Dendritic cell treated with granulocyte-macrophage colony-stimulating factor and Interleukin-4, amounts not matched to agents 40 ng/mL and 50 ng/mL, for 4 days (primary cell): ENCODE data around the gene BMP6.
"Not testable (repeated sequence)": the region's sequence is repeated elsewhere in the genome, so short reads cannot be mapped to it uniquely, and the experiment has no call there.

Experiments used
- H3K27ac Mint-ChIP-seq: one replicate; pipeline ENCODE4 v1.8.0; 2022; ENCODE audit warnings: mild to moderate bottlenecking, mixed read lengths
- H3K27me3 Mint-ChIP-seq: one replicate; pipeline ENCODE4 v1.8.0; 2022; ENCODE audit warnings: mild to moderate bottlenecking, mixed read lengths
- H3K36me3 Mint-ChIP-seq: one replicate; pipeline ENCODE4 v1.8.0; 2022; ENCODE audit warnings: low read depth, mixed read lengths
- H3K4me1 Mint-ChIP-seq: one replicate; pipeline ENCODE4 v1.8.0; 2022; ENCODE audit warnings: low read depth, mixed read lengths
- H3K4me3 Mint-ChIP-seq: one replicate; pipeline ENCODE4 v1.8.0; 2022; ENCODE audit warnings: mild to moderate bottlenecking, moderate library complexity, mixed read lengths
- H3K9me3 Mint-ChIP-seq: one replicate; pipeline ENCODE4 v1.8.0; 2022; ENCODE audit warnings: mixed read lengths
- intact Hi-C: fragments of 100-400 bp; cut with micrococcal nuclease; formaldehyde crosslinking; loops from one replicate; pipeline ENCODE4 v1.15.0; 2022

BMP6 gene

DNA sequence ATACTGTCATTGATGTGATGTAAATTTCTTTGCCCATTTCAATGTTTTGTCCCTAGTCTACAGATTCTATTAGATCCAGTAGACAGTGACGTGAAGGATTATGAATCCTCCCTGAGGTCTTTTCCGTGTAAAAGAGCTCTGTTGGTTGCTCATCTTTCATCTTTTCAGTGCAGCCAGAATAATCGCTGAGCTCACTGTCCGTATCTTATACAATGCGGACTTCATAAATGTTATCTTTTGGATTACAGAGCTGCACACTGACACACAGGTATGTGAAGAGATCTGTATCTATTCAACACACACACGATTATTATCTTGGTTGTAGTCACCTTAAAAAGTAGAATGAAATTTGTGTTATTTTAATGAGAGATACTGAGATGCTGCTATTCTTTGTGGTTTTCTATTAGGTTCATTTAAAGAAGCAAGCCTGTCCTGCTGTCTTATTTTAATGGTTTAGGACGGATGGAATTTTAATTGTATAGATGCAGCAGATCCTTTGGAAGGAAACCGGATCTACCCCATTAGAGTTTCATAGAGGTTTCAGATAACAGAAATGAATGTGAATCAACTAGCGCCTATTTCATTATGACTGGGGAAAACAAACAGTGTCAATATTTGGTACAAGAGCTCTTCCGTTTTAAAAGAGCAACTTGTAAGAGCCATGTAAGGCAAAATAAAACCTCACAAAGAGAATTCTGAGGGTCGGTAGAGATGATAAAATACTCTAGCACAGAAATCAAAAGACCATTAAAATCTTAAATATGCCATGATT is 79.4 kb downstream of the BMP6 start:
- H3K27me3 Mint-ChIP-seq, result no peaks in the 10 kb centered on the region
- H3K27ac Mint-ChIP-seq, result no peak overlapping the region
- H3K9me3 Mint-ChIP-seq, result no peaks in the 10 kb centered on the region
- H3K4me1 Mint-ChIP-seq, result peaks cover 6% of the 10 kb centered on the region
- H3K36me3 Mint-ChIP-seq, result no peaks in the 10 kb centered on the region
- H3K4me3 Mint-ChIP-seq, result no peak overlapping the region
- intact Hi-C loops, result no loop called here

DNA sequence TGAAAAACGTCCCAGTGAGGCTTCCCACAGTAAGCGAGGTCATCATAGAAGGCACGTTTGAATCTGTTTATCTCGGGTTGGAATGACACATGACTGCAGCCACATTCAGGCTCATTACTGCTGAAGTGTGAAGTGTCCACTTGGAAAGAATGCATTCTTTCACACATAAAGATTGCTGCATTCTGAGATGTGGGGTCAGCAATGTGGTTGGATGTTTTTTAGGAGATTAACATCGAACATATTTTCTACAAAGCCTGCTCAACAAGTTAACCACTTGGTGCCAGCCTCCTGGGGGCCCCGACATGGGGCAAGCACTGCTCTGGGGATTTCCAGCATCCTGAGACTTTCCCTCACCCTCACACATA is 79.9 kb downstream of the BMP6 start:
- Mint-ChIP-seq H3K4me3 (no peak overlapping the region), H3K4me1 (peaks cover 6% of the 10 kb centered on the region)

DNA sequence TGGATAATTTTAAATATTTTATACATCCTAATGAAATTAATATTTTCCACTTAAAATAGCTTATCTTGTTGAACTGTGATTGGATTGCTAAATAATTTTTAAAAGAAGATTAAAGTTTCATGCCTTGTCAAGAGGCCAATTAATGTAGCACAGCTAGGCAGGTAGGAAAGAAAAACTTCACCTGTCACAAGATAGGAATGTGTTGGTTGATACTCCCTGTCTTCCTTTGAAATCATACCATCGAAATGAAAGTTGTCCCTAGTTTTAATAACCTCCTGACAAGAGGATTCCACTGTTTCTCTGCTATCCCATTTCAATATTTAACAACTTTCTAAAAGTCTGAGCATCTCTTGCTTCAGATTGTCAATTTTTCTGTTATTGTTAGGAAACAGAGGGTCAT is 80.8 kb downstream of the BMP6 start:
- Mint-ChIP-seq H3K9me3 (no peaks in the 10 kb centered on the region), H3K4me1 (peaks cover 6% of the 10 kb centered on the region), H3K27me3 (no peaks in the 10 kb centered on the region), H3K36me3 (no peaks in the 10 kb centered on the region), H3K4me3 (no peak overlapping the region), H3K27ac (no peak overlapping the region)
- intact Hi-C loops, result no loop called here

More for the DNA sequence above, 79.9 kb downstream of the BMP6 start:
- Mint-ChIP-seq H3K27me3 (no peaks in the 10 kb centered on the region), H3K27ac (no peak overlapping the region), H3K36me3 (no peaks in the 10 kb centered on the region), H3K9me3 (no peaks in the 10 kb centered on the region)
- intact Hi-C loops, result no loop called here

DNA sequence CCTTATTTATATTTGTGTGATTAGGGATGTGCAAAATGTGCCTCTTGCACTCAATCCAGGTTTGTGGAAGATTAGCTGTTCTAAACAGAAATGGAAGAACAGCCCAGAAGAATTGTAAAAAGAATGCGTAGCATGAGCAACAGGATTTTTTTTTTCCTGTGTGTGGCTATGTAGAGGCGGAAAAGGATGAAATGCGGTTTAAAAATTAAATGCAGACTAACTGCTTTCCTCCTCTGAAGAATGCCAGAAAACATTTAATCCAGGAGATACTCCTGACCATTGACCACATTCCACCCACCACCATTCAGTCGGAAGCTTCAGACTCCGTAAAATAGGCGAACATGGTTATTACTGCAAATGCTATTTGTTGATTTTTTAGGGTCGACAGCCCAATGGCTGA is 83.4 kb downstream of the BMP6 start:
- H3K36me3 Mint-ChIP-seq, result no peaks in the 10 kb centered on the region
- intact Hi-C loops, result no loop called here
- H3K9me3 Mint-ChIP-seq, result no peaks in the 10 kb centered on the region
- no peak overlapping the region for H3K27ac Mint-ChIP-seq
- H3K27me3 Mint-ChIP-seq, result no peaks in the 10 kb centered on the region
- H3K4me3 Mint-ChIP-seq, result no peak overlapping the region
- peaks cover 6% of the 10 kb centered on the region for H3K4me1 Mint-ChIP-seq

DNA sequence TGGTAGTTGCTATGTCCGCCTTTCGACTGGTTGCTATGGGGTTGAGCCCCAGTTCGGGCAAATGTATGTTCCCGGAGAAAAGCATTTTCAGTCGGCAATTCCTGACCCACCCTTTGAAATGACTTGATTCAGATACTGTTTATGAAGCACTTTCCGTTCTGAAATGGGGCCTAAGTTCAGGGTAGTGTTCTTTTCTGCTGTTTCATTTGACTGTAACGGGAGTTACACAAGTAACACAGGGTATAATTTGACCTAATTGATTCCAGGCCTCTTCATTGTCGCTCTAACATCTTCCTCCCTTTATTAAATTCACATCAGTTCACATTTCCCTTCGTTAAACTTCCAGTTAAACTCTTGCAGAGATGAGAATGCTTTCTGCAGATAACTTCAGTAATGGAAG is 85.5 kb downstream of the BMP6 start:
- Mint-ChIP-seq H3K9me3 (no peaks in the 10 kb centered on the region), H3K27me3 (no peaks in the 10 kb centered on the region), H3K36me3 (no peaks in the 10 kb centered on the region), H3K4me3 (no peak overlapping the region), H3K4me1 (peaks cover 6% of the 10 kb centered on the region), H3K27ac (no peak overlapping the region)
- intact Hi-C loops, result no loop called here

DNA sequence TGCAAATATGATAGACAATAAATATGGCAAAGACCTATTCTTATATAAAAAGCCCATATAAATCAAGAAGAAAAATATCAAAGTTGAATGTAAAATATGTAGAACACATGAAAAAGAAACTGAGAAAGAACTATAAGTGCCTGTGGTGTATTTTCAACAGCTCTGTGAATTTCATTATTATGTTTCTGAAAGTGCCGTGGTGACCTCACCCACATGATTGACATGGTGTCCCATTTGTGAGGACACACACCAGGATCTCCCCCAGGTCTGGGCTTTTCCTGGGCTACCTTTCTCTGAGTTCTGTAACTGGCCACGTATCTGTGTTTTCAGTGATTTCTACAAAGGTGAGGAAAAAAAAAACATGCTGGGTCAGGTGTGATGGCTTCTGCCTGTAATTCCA is 86.7 kb downstream of the BMP6 start:
- Mint-ChIP-seq H3K4me3 (no peak overlapping the region), H3K9me3 (no peaks in the 10 kb centered on the region), H3K4me1 (peaks cover 6% of the 10 kb centered on the region), H3K27me3 (no peaks in the 10 kb centered on the region), H3K27ac (no peak overlapping the region), H3K36me3 (no peaks in the 10 kb centered on the region)
- intact Hi-C loops, result no loop called here

DNA sequence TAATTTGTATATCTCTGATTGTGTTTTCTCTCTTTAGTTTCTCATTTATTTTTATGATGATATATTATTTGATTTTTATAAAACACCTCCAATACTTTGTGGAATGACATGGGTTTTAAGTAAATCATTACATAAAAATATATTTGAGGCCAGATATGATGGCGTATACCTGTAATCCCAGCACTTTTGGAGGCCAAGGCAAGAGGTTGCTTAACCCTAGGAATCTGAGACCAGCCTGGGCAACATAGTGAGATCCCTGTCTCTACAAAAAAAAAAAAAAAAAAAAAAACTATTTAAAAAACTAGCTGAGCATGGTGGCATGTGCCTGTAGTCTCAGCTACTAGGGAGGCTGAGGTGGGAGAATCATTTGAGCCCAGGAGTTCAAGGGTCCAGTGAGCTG is 87.3 kb downstream of the BMP6 start:
- Mint-ChIP-seq H3K4me3 (no peak overlapping the region), H3K27me3 (no peaks in the 10 kb centered on the region), H3K9me3 (no peaks in the 10 kb centered on the region), H3K27ac (no peak overlapping the region), H3K36me3 (no peaks in the 10 kb centered on the region), H3K4me1 (peaks cover 1% of the 10 kb centered on the region)
- intact Hi-C loops, result no loop called here

DNA sequence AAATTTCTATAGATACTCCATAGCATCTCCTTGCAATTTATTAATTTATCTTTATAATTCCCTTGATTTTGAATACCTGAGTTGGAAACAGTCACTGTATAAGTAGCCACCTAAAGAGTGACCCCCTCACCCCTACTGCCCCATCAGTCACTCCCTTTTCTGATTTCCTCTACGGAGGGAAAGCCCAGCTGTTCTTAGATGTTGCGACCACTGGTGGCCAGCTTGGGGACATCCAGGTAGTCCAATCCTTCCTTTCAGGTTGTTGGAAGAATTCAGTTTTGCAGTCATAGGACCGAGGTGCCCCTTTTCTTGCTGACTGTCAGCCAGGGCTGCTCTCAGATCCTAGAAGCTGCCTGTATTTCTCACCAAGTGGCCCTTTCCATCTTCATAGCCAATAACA is 87.8 kb downstream of the BMP6 start:
- H3K27me3 Mint-ChIP-seq, result no peaks in the 10 kb centered on the region
- intact Hi-C loops, result no loop called here
- no peaks in the 10 kb centered on the region for H3K9me3 Mint-ChIP-seq
- no peak overlapping the region for H3K27ac Mint-ChIP-seq
- no peaks in the 10 kb centered on the region for H3K36me3 Mint-ChIP-seq
- no peak overlapping the region for H3K4me3 Mint-ChIP-seq
- no peaks in the 10 kb centered on the region for H3K4me1 Mint-ChIP-seq

DNA sequence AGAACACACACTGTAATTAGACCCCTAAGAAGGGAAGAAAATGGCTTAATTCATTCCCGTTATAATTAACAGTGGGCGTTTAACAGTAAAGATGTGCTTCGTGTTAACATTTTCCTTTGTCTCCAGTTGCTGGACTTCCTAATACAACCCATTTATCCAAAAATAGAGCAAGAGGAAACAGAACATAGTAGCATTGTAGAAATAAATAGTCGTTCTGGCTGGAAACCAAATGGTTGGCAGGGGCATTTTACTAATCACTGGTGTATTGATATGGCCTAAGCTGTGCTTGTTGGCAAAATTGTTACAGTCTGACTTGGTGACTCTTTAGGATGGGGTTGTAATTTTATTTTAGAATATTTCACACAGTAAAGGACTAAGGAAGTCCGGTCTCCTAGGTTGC is 89.8 kb downstream of the BMP6 start:
- Mint-ChIP-seq H3K9me3 (no peaks in the 10 kb centered on the region), H3K36me3 (no peaks in the 10 kb centered on the region), H3K27ac (no peak overlapping the region), H3K27me3 (no peaks in the 10 kb centered on the region), H3K4me3 (no peak overlapping the region), H3K4me1 (peaks cover 5% of the 10 kb centered on the region)
- intact Hi-C loops, result no loop called here

DNA sequence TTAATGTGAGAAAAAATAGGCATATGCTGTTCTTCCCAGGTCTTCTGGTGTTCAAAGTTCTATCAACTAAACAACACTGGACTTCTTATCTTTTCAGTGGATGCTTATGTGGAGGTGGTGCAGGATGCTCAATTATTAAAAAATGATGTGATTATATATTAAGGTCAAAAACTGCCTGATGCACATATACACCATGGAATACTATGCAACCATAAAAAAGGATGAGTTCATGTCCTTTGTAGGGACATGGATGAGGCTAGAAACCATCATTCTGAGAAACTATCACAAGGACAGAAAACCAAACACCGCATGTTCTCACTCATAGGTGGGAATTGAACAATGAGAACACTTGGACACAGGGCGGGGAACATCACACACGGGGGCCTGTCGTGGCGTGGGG is 91.3 kb downstream of the BMP6 start:
- H3K4me1 Mint-ChIP-seq, H3K27ac Mint-ChIP-seq, H3K27me3 Mint-ChIP-seq, intact Hi-C loops, H3K4me3 Mint-ChIP-seq, H3K36me3 Mint-ChIP-seq, H3K9me3 Mint-ChIP-seq: not testable (repeated sequence)

DNA sequence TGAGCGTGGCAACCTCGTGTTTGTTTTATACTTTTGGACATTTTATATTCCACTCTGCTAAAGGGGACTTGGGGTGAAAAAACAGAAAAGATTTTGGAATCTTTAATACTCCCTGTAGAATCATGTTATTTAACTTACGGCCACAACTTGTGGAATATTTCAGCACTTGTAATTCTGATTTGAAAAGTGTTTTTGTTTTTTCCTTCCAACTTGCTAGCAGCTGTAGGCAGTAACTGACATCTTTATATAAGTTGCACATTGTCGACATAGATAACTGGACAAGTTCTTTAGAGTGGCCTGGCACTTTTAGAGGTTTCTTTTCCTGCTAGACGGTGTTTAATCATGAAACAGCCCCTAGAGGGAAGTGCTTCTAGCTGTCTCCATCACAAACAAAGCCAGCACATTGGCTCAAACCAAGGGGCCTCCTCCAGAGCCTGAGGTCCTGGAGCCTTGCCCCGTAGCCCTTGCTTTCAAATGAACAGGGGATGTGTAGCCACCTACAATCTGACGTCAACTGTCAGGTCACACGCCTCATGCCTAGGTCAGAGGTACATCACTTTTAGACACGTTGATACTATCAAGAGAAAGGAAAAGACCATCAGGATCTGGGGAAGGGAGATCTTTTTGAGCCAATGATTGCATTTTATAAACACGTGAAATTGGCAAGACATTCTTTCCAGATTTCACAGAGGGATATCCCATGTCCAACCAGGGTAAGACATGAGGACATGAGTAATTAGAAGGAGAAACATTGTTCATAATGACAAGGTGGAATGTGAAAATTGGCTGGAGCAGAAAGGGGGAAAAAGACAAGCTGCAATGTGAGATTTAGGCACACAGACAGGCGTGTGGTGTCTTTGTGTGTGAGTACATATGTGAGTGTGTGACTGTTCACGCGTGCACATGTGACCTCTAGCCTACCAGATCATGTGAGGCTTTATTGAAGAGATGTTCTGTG is 92.6 kb downstream of the BMP6 start:
- no peak overlapping the region for H3K27ac Mint-ChIP-seq
- no peaks in the 10 kb centered on the region for H3K27me3 Mint-ChIP-seq
- no peaks in the 10 kb centered on the region for H3K36me3 Mint-ChIP-seq
- H3K4me1 Mint-ChIP-seq, result peaks cover 5% of the 10 kb centered on the region
- H3K4me3 Mint-ChIP-seq, result no peak overlapping the region
- intact Hi-C loops, result no loop called here
- H3K9me3 Mint-ChIP-seq, result no peaks in the 10 kb centered on the region

DNA sequence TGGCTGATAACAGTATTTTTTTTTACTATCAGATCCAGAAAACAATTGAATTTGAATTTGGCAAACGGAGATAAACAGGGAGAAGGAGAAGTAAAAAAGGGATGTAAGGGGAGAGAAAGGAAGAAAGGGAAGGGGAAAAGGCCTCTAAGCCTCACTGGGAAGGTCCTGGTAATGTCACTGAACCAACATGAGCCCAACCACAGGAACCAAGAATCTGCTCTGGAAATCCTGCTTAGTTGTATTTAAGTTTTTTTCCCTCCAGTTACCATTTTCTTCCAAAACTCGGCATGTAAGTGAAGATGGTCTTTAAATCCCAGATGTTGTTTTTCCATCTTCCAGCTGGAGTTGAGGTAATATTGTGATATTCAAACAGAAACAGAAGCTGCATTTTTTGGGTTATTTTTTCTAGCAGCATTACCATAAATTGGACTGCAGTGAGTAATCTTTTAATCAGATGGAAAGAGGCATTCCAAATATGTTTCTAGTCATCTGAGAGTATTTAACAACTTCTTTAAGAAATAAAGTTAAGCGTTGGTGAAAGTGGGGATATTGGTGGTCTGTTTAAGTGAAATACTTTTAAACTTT is 93.6 kb downstream of the BMP6 start:
- Mint-ChIP-seq H3K36me3 (no peaks in the 10 kb centered on the region), H3K27me3 (no peaks in the 10 kb centered on the region), H3K9me3 (no peaks in the 10 kb centered on the region), H3K4me1 (peaks cover 5% of the 10 kb centered on the region), H3K4me3 (no peak overlapping the region), H3K27ac (no peak overlapping the region)
- intact Hi-C loops, result no loop called here

DNA sequence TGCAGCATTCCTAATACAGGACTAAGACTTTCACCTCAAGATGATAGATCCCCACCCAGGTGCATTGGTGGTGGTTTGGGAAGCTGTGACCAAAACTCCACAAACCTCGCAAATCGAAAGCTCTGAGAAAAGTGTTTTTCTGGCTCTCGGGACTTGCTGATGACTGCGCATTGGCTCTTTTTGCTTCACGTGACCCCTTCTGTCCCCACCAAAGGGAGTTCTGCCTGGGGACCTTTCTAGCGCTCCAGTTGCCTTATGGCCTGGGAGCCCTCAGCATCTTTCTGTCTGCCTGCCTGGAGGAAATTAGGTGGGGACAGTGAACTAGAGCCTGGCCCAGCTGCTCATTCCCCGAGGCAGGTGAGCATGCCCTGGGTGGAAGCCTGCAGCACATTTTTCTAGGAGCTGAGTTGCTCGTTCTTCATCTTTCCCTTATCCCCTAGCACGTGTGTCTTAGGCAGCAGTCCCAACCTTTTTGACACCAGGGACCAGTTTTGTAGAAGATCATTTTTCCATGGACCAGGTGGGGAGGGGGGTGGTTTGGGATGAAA is 94.5 kb downstream of the BMP6 start:
- H3K27me3 Mint-ChIP-seq, result no peaks in the 10 kb centered on the region
- peaks cover 5% of the 10 kb centered on the region for H3K4me1 Mint-ChIP-seq
- no peak overlapping the region for H3K4me3 Mint-ChIP-seq
- H3K9me3 Mint-ChIP-seq, result no peaks in the 10 kb centered on the region
- intact Hi-C loops, result no loop called here
- no peak overlapping the region for H3K27ac Mint-ChIP-seq
- no peaks in the 10 kb centered on the region for H3K36me3 Mint-ChIP-seq

DNA sequence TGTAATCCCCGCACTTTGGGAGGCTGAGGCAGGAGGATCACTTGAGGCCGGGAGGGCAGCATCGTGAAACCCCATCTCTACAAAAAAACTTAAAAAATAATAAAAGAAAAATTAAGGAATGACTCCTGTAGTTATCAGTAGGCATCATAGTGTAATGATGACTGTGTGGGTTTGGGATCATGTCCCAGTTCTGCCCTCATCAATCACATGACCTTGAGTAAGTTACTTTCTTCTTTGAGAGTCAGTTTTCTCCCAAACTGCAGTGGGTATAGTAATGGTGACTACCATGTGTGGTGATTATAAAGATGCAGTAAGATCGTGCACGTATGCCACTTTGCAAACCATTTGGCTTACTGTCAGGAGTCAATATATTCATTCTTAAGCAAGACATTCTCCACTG is 95.5 kb downstream of the BMP6 start:
- no peaks in the 10 kb centered on the region for H3K9me3 Mint-ChIP-seq
- H3K4me3 Mint-ChIP-seq, result no peak overlapping the region
- intact Hi-C loops, result no loop called here
- H3K27me3 Mint-ChIP-seq, result no peaks in the 10 kb centered on the region
- peaks cover 5% of the 10 kb centered on the region for H3K4me1 Mint-ChIP-seq
- no peak overlapping the region for H3K27ac Mint-ChIP-seq
- no peaks in the 10 kb centered on the region for H3K36me3 Mint-ChIP-seq
